ENCODE results near the gene GPR3. TPM values are rescaled to one million over a fixed set of nuclear protein-coding genes. Genes with fewer than 3 reads are reported as not detected.

Gene GPR3
- total and polyA plus RNA-seq, 2 of the 13 experiments (the other 11 are each of a cell fraction or from before 2014, with no cell fraction given) = 1.00 to 2.6 TPM

- Histone ChIP-seq H3K4me2 (ENCODE audit: low read depth, low read length) (no peak overlapping the region), H3K27ac (ENCODE audit: extremely low read length, insufficient read depth, low read length) (no peak overlapping the region), H3K36me3 (replicated peaks in 1 of 2; ENCODE audit: control insufficient read depth in 1 of 2, insufficient read depth in 2 of 2, low read length in 2 of 2) (no peaks in the 10 kb centered on the region), H3K4me1 (ENCODE audit: insufficient read depth, low read length) (no peaks in the 10 kb centered on the region), H3K9me3 (ENCODE audit: low read length) (no peaks in the 10 kb centered on the region), H2AFZ (ENCODE audit: low read length) (no peak overlapping the region), H3K9ac (ENCODE audit: insufficient read depth, low read depth, low read length) (no peak overlapping the region), H3K4me3 (replicated peaks in 1 of 3; ENCODE audit: insufficient read depth in 1 of 3, low read depth in 2 of 3, low read length in 3 of 3) (no peak overlapping the region), H3K79me2 (ENCODE audit: insufficient read depth, low read length) (no peaks in the 10 kb centered on the region), H3K27me3 (ENCODE audit: control insufficient read depth in 1 of 2, insufficient read depth in 2 of 2, low read length in 2 of 2) (peaks cover 10 to 52% of the 10 kb centered on the region in 2 experiments), H4K20me1 (ENCODE audit: insufficient read depth, low read length) (no peaks in the 10 kb centered on the region)
- BruUV-seq (replicated peaks) = no TSS peak
- intact Hi-C loops (cut with micrococcal nuclease; ENCODE audit: unreplicated experiment) (no loop called here), in situ Hi-C loops (cut with HindIII; ENCODE audit: extremely low pct_ligation_motif_present, low pct_unique_long_range_greater_than_20kb) (no loop called here)
- POLR2A ChIA-PET = interaction anchor here (1.0 kb wide), 1 partner anchor 17 kb away, joined by 3 read pairs; no protein-coding TSS in a partner anchor
- DNase-seq (ENCODE audit: low spot score) (no peak), FAIRE-seq (no peak), ATAC-seq (no peak)
- TF ChIP-seq KAT8 (CRISPR knock-in tag; IDR thresholded peaks at IDR 0.05) = no peak
- TF ChIP-seq KDM4B (CRISPR knock-in tag; IDR thresholded peaks at IDR 0.05) = no peak
- TF ChIP-seq IKZF4 (CRISPR knock-in tag; IDR thresholded peaks at IDR 0.05; ENCODE audit: borderline replicate concordance, low read depth, not compliant biosample characterization) = no peak
- TF ChIP-seq ZBTB7B (CRISPR knock-in tag; IDR thresholded peaks at IDR 0.05) = no peak
- 54% methylated on average over 12 of the region's 12 CpGs for WGBS (ENCODE audit: low lambda C conversion rate)
- CTCF ChIA-PET (ENCODE audit: low intra/inter-chr PET ratio, low total read pairs) = no interaction called here
Measured at GRCh38 chr1:27377760-27378495, 14.5 kb upstream of the GPR3 start.

- Histone ChIP-seq H3K4me3 (replicated peaks in 1 of 3; ENCODE audit: insufficient read depth in 1 of 3, low read depth in 2 of 3, low read length in 3 of 3) (no peak overlapping the region), H3K36me3 (replicated peaks in 1 of 2; ENCODE audit: control insufficient read depth in 1 of 2, insufficient read depth in 2 of 2, low read length in 2 of 2) (no peaks in the 10 kb centered on the region), H3K27me3 (ENCODE audit: control insufficient read depth in 1 of 2, insufficient read depth in 2 of 2, low read length in 2 of 2) (peaks cover 10 to 46% of the 10 kb centered on the region in 2 experiments), H4K20me1 (ENCODE audit: insufficient read depth, low read length) (no peaks in the 10 kb centered on the region), H2AFZ (ENCODE audit: low read length) (no peak overlapping the region), H3K79me2 (ENCODE audit: insufficient read depth, low read length) (no peaks in the 10 kb centered on the region), H3K4me1 (ENCODE audit: insufficient read depth, low read length) (no peaks in the 10 kb centered on the region), H3K4me2 (ENCODE audit: low read depth, low read length) (no peak overlapping the region), H3K27ac (ENCODE audit: extremely low read length, insufficient read depth, low read length) (no peak overlapping the region), H3K9ac (ENCODE audit: insufficient read depth, low read depth, low read length) (no peak overlapping the region), H3K9me3 (ENCODE audit: low read length) (no peaks in the 10 kb centered on the region)
- BruUV-seq (replicated peaks) = no TSS peak
- POLR2A ChIA-PET = no interaction called here
- ATAC-seq (no peak), DNase-seq (ENCODE audit: low spot score) (no peak), FAIRE-seq (no peak)
- WGBS (ENCODE audit: low lambda C conversion rate) = 4% methylated on average over 5 of the region's 11 CpGs
- CTCF ChIA-PET (ENCODE audit: low intra/inter-chr PET ratio, low total read pairs) = no interaction called here
- intact Hi-C loops (cut with micrococcal nuclease; ENCODE audit: unreplicated experiment) = no loop called here
- in situ Hi-C loops (cut with HindIII; ENCODE audit: extremely low pct_ligation_motif_present, low pct_unique_long_range_greater_than_20kb) = no loop called here
- no peak for TF ChIP-seq ARID5B (CRISPR knock-in tag; IDR thresholded peaks at IDR 0.05)
- no peak for TF ChIP-seq ZNF274 (CRISPR knock-in tag; IDR thresholded peaks at IDR 0.05)
- TF ChIP-seq ZNF354B (CRISPR knock-in tag; IDR thresholded peaks at IDR 0.05) = no peak
- no peak for TF ChIP-seq RFX5 (IDR thresholded peaks at IDR 0.05; ENCODE audit: low read depth, low read length)
- no peak for TF ChIP-seq CENPX (CRISPR knock-in tag; IDR thresholded peaks at IDR 0.05)
- no peak for TF ChIP-seq HIC2 (CRISPR knock-in tag; IDR thresholded peaks at IDR 0.05; ENCODE audit: low read depth)
- TF ChIP-seq RNF2 (conservative IDR thresholded peaks at IDR 0.05; ENCODE audit: low read depth) = no peak
Measured at GRCh38 chr1:27379564-27380122, 12.8 kb upstream of the GPR3 start.
